ENCODE measurements around the gene ALPK1.

The ALPK1 gene

GRCh38 chr4:112410364-112410763 lies 113.2 kb downstream of the ALPK1 start:
- H3K9me3 ChIP-seq (ENCODE audit: control insufficient read depth, low read length), result no peaks in the 10 kb centered on the region
- H3K4me3 ChIP-seq (ENCODE audit: low read length), result no peak overlapping the region
- no peaks in the 10 kb centered on the region for H3K27me3 ChIP-seq (replicated peaks; ENCODE audit: control insufficient read depth, insufficient read depth, low read length)
- H3K4me1 ChIP-seq (ENCODE audit: control insufficient read depth, insufficient read depth, low read length), result no peaks in the 10 kb centered on the region
- no peak for DNase-seq (ENCODE audit: low read depth)
- peaks cover 17% of the 10 kb centered on the region for H3K36me3 ChIP-seq (ENCODE audit: control insufficient read depth, insufficient read depth, low read length, severe bottlenecking)
- no peak overlapping the region for H3K9ac ChIP-seq (ENCODE audit: low read length)

GRCh38 chr4:112410804-112411203 lies 113.6 kb downstream of the ALPK1 start:
- Histone ChIP-seq H3K4me3 (ENCODE audit: low read length) (no peak overlapping the region), H3K4me1 (ENCODE audit: control insufficient read depth, insufficient read depth, low read length) (no peaks in the 10 kb centered on the region), H3K9ac (ENCODE audit: low read length) (no peak overlapping the region), H3K36me3 (ENCODE audit: control insufficient read depth, insufficient read depth, low read length, severe bottlenecking) (peaks cover 17% of the 10 kb centered on the region), H3K27me3 (replicated peaks; ENCODE audit: control insufficient read depth, insufficient read depth, low read length) (no peaks in the 10 kb centered on the region), H3K9me3 (ENCODE audit: control insufficient read depth, low read length) (no peaks in the 10 kb centered on the region)
- DNase-seq (ENCODE audit: low read depth), result no peak

- no peaks in the 10 kb centered on the region for H3K9me3 ChIP-seq (ENCODE audit: control insufficient read depth, low read length)
- H3K9ac ChIP-seq (ENCODE audit: low read length), result no peak overlapping the region
- H3K4me3 ChIP-seq (ENCODE audit: low read length), result no peak overlapping the region
- H3K4me1 ChIP-seq (ENCODE audit: control insufficient read depth, insufficient read depth, low read length), result no peaks in the 10 kb centered on the region
- H3K27me3 ChIP-seq (replicated peaks; ENCODE audit: control insufficient read depth, insufficient read depth, low read length), result no peaks in the 10 kb centered on the region
- no peak for DNase-seq (ENCODE audit: low read depth)
- peaks cover 17% of the 10 kb centered on the region for H3K36me3 ChIP-seq (ENCODE audit: control insufficient read depth, insufficient read depth, low read length, severe bottlenecking)
These were observed 114.8 kb downstream of the ALPK1 start for GRCh38 chr4:112411781-112412550.

GRCh38 chr4:112416464-112416863 lies 119.3 kb downstream of the ALPK1 start:
- H3K4me3 ChIP-seq (ENCODE audit: low read length), result no peak overlapping the region
- no peaks in the 10 kb centered on the region for H3K27me3 ChIP-seq (replicated peaks; ENCODE audit: control insufficient read depth, insufficient read depth, low read length)
- DNase-seq (ENCODE audit: low read depth), result no peak
- no peak overlapping the region for H3K9ac ChIP-seq (ENCODE audit: low read length)
- H3K4me1 ChIP-seq (ENCODE audit: control insufficient read depth, insufficient read depth, low read length), result no peaks in the 10 kb centered on the region
- peaks cover 23% of the 10 kb centered on the region for H3K36me3 ChIP-seq (ENCODE audit: control insufficient read depth, insufficient read depth, low read length, severe bottlenecking)
- H3K9me3 ChIP-seq (ENCODE audit: control insufficient read depth, low read length), result no peaks in the 10 kb centered on the region

DNA sequence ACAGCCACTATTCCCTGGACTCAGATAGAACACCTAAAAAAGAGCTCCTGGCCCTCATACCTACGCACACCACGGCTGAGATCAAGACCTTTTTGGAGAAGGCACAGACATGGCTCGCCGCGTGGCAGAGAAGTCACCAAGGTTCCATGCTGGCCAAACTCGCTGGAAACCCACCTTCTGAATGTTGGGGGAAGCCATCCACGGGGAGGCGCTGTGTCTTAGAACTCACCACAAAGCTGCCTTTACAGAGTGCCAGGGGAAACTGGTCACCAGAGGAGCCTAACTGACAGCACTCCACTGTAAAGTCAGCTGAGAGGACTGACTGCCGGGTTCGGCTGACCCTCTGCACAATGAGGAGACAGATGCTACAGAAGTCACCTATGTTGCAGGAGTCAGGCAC lies 120.9 kb downstream of the ALPK1 start:
- no peaks in the 10 kb centered on the region for H3K27me3 ChIP-seq (replicated peaks; ENCODE audit: control insufficient read depth, insufficient read depth, low read length)
- no peak overlapping the region for H3K4me3 ChIP-seq (ENCODE audit: low read length)
- no peak for DNase-seq (ENCODE audit: low read depth)
- H3K4me1 ChIP-seq (ENCODE audit: control insufficient read depth, insufficient read depth, low read length), result no peaks in the 10 kb centered on the region
- no peaks in the 10 kb centered on the region for H3K9me3 ChIP-seq (ENCODE audit: control insufficient read depth, low read length)
- H3K9ac ChIP-seq (ENCODE audit: low read length), result no peak overlapping the region
- peaks cover 23% of the 10 kb centered on the region for H3K36me3 ChIP-seq (ENCODE audit: control insufficient read depth, insufficient read depth, low read length, severe bottlenecking)

DNA sequence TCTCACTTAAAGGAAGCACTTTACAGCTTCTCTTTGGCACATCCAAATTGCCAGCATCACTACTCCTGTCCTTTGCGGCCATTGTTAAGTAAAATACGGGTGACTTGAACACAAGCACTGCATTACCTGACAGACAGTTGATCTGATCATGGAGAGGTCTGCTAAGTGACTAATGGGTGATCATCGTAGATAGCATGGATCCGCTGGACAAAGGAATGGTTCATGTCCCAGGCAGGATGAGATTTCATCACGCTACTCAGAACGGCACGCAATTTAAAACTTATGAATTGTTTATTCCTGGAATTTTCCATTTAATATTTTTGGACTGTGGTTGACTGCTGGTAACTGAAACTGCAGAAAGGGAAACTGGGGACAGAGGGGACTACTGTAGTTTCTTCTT lies 124.7 kb downstream of the ALPK1 start:
- H3K4me1 ChIP-seq (ENCODE audit: control insufficient read depth, insufficient read depth, low read length), result peaks cover 5% of the 10 kb centered on the region
- no peak overlapping the region for H3K4me3 ChIP-seq (ENCODE audit: low read length)
- no peak overlapping the region for H3K9ac ChIP-seq (ENCODE audit: low read length)
- no peaks in the 10 kb centered on the region for H3K27me3 ChIP-seq (replicated peaks; ENCODE audit: control insufficient read depth, insufficient read depth, low read length)
- DNase-seq (ENCODE audit: low read depth), result no peak
- no peaks in the 10 kb centered on the region for H3K9me3 ChIP-seq (ENCODE audit: control insufficient read depth, low read length)
- H3K36me3 ChIP-seq (ENCODE audit: control insufficient read depth, insufficient read depth, low read length, severe bottlenecking), result peaks cover 16% of the 10 kb centered on the region

DNA sequence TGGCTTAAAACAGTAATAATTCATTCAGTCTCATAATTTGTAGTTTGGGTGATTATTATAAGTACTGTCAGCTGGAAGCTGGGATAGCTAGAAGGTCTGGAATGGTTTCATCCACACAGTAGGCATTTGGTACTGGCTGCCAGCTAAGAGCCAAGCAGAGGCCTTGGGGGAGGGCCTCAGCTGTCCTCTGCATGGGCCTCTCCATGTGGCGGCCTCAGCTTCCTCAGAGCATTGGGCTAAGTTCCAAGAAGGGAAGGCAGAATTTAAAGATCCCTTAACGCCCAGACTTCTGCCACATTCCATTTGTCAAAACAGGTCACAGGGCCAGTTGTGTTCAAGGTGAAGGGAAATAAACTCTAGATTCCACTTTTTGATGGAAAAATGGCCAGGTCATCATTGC lies 125.5 kb downstream of the ALPK1 start:
- no peak for DNase-seq (ENCODE audit: low read depth)
- Histone ChIP-seq H3K4me1 (ENCODE audit: control insufficient read depth, insufficient read depth, low read length) (peaks cover 5% of the 10 kb centered on the region), H3K27me3 (replicated peaks; ENCODE audit: control insufficient read depth, insufficient read depth, low read length) (no peaks in the 10 kb centered on the region), H3K4me3 (ENCODE audit: low read length) (no peak overlapping the region), H3K36me3 (ENCODE audit: control insufficient read depth, insufficient read depth, low read length, severe bottlenecking) (peaks cover 23% of the 10 kb centered on the region), H3K9ac (ENCODE audit: low read length) (no peak overlapping the region), H3K9me3 (ENCODE audit: control insufficient read depth, low read length) (no peaks in the 10 kb centered on the region)

- Histone ChIP-seq H3K4me1 (ENCODE audit: control insufficient read depth, insufficient read depth, low read length) (peaks cover 5% of the 10 kb centered on the region), H3K9me3 (ENCODE audit: control insufficient read depth, low read length) (no peaks in the 10 kb centered on the region), H3K9ac (ENCODE audit: low read length) (no peak overlapping the region), H3K27me3 (replicated peaks; ENCODE audit: control insufficient read depth, insufficient read depth, low read length) (no peaks in the 10 kb centered on the region), H3K4me3 (ENCODE audit: low read length) (no peak overlapping the region), H3K36me3 (ENCODE audit: control insufficient read depth, insufficient read depth, low read length, severe bottlenecking) (peaks cover 30% of the 10 kb centered on the region)
- peak; percentile 49 for DNase-seq (ENCODE audit: low read depth)
These were observed 126.4 kb downstream of the ALPK1 start for GRCh38 chr4:112423591-112423990.

GRCh38 chr4:112425823-112426222 lies 128.7 kb downstream of the ALPK1 start:
- Histone ChIP-seq H3K9ac (ENCODE audit: low read length) (no peak overlapping the region), H3K36me3 (ENCODE audit: control insufficient read depth, insufficient read depth, low read length, severe bottlenecking) (peaks cover 41% of the 10 kb centered on the region), H3K4me1 (ENCODE audit: control insufficient read depth, insufficient read depth, low read length) (peaks cover 5% of the 10 kb centered on the region), H3K9me3 (ENCODE audit: control insufficient read depth, low read length) (no peaks in the 10 kb centered on the region), H3K27me3 (replicated peaks; ENCODE audit: control insufficient read depth, insufficient read depth, low read length) (no peaks in the 10 kb centered on the region), H3K4me3 (ENCODE audit: low read length) (no peak overlapping the region)
- no peak for DNase-seq (ENCODE audit: low read depth)

DNA sequence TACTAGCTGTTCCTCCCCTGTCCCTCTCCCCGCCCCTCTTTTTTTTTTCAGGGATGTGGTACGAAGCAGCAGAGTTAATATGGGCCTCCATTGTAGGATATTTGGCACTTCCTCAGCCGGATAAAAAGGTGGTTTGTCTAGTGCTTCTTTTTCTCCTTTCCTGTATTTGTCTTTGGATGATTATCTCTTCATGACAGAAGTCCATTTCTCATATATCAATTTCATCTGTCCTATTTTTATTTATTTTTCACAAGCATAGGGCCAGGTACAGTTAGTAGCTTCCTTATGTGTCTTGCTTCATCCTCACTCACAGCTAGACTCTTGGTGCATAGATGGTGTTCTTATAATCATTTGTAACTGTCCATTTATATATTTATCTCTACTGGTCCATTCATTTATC lies 129.2 kb downstream of the ALPK1 start:
- Histone ChIP-seq H3K4me1 (ENCODE audit: control insufficient read depth, insufficient read depth, low read length) (peaks cover 5% of the 10 kb centered on the region), H3K9ac (ENCODE audit: low read length) (no peak overlapping the region), H3K4me3 (ENCODE audit: low read length) (no peak overlapping the region), H3K36me3 (ENCODE audit: control insufficient read depth, insufficient read depth, low read length, severe bottlenecking) (peaks cover 46% of the 10 kb centered on the region), H3K27me3 (replicated peaks; ENCODE audit: control insufficient read depth, insufficient read depth, low read length) (no peaks in the 10 kb centered on the region), H3K9me3 (ENCODE audit: control insufficient read depth, low read length) (no peaks in the 10 kb centered on the region)
- DNase-seq (ENCODE audit: low read depth), result no peak

DNA sequence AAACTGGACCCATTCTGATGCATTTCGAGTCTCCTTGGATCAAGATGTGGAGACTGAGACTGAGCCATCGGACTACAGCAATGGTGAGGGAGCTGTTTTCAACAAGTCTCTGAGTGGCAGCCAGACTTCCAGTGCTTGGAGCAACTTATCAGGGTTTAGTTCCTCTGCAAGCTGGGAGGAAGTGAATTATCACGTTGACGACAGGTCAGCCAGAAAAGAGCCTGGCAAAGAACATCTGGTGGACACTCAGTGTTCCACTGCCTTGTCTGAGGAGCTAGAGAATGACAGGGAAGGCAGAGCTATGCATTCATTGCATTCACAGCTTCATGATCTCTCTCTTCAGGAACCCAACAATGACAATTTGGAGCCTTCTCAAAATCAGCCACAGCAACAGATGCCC lies 134.0 kb downstream of the ALPK1 start:
- Histone ChIP-seq H3K9ac (ENCODE audit: low read length) (no peak overlapping the region), H3K27me3 (replicated peaks; ENCODE audit: control insufficient read depth, insufficient read depth, low read length) (no peaks in the 10 kb centered on the region), H3K9me3 (ENCODE audit: control insufficient read depth, low read length) (no peaks in the 10 kb centered on the region), H3K4me3 (ENCODE audit: low read length) (no peak overlapping the region), H3K4me1 (ENCODE audit: control insufficient read depth, insufficient read depth, low read length) (no peaks in the 10 kb centered on the region), H3K36me3 (ENCODE audit: control insufficient read depth, insufficient read depth, low read length, severe bottlenecking) (peaks cover 50% of the 10 kb centered on the region)
- no peak for DNase-seq (ENCODE audit: low read depth)

GRCh38 chr4:112436987-112437386 lies 139.8 kb downstream of the ALPK1 start:
- Histone ChIP-seq H3K36me3 (ENCODE audit: control insufficient read depth, insufficient read depth, low read length, severe bottlenecking) (peaks cover 56% of the 10 kb centered on the region), H3K9me3 (ENCODE audit: control insufficient read depth, low read length) (no peaks in the 10 kb centered on the region), H3K4me1 (ENCODE audit: control insufficient read depth, insufficient read depth, low read length) (no peaks in the 10 kb centered on the region), H3K9ac (ENCODE audit: low read length) (no peak overlapping the region), H3K27me3 (replicated peaks; ENCODE audit: control insufficient read depth, insufficient read depth, low read length) (no peaks in the 10 kb centered on the region), H3K4me3 (ENCODE audit: low read length) (no peak overlapping the region)
- no peak for DNase-seq (ENCODE audit: low read depth)

Data from adipocyte (in vitro differentiated cells).